DND-41 (cell line): Measurements from ENCODE around the gene CRYBG1.
"Not testable (repeated sequence)": the region's sequence is repeated elsewhere in the genome, so short reads cannot be mapped to it uniquely, and the experiment has no call there.

Experiments
- ATAC-seq: fragments of 200-7000 bp; cut with Tn5 transposase; 3 replicates; pipeline ENCODE4 v1.9.1; 2021; ENCODE audit warnings: low read depth; ENCODE audit not compliant: insufficient read depth
- DNase-seq: peaks from one replicate; pipeline ENCODE4 v3.0.0-alpha.2; 2020
- H2AFZ ChIP-seq: 2 replicates; pipeline ENCODE4 v1.6.0; 2012; ENCODE audit warnings: low read depth, low read length
- H3K27ac ChIP-seq: 2 replicates; pipeline ENCODE4 v1.5.1; 2012; ENCODE audit warnings: low read length, inconsistent platforms
- H3K27me3 ChIP-seq: fragments of 200-600 bp; sonication (generic); 2 replicates; pipeline ENCODE4 v1.6.0; 2012; ENCODE audit warnings: low read length, mild to moderate bottlenecking, inconsistent platforms; ENCODE audit not compliant: insufficient read depth, poor library complexity
- H3K36me3 ChIP-seq: 2 replicates; pipeline ENCODE4 v1.5.1; 2012; ENCODE audit warnings: low read length, inconsistent platforms; ENCODE audit not compliant: insufficient read depth
- H3K4me1 ChIP-seq: 2 replicates; pipeline ENCODE4 v1.5.1; 2012; ENCODE audit warnings: mild to moderate bottlenecking, low read length; ENCODE audit not compliant: insufficient read depth
- H3K4me2 ChIP-seq: 2 replicates; pipeline ENCODE4 v1.6.0; 2012; ENCODE audit warnings: mild to moderate bottlenecking, moderate library complexity, low read length, inconsistent platforms; ENCODE audit not compliant: insufficient read depth
- H3K4me3 ChIP-seq, 2 experiments: fragments of 200-600 bp in 1 of 2; shearing (Covaris generic) in 1 of 2; 2 replicates each; pipeline ENCODE4 v1.5.1; 2012 to 2016; ENCODE audit warnings: inconsistent platforms in 2 of 2, low read length in 2 of 2, mild to moderate bottlenecking in 2 of 2, low read depth in 1 of 2, moderate library complexity in 1 of 2
- H3K79me2 ChIP-seq: 2 replicates; pipeline ENCODE4 v1.6.0; 2012; ENCODE audit warnings: low read length, inconsistent platforms; ENCODE audit not compliant: insufficient read depth
- H3K9ac ChIP-seq: 2 replicates; pipeline ENCODE4 v1.6.0; 2012; ENCODE audit warnings: low read depth, mild to moderate bottlenecking, inconsistent platforms, low read length, moderate library complexity
- H3K9me3 ChIP-seq: 2 replicates; pipeline ENCODE4 v1.5.1; 2012; ENCODE audit warnings: low read length, moderate library complexity, mild to moderate bottlenecking, inconsistent platforms; ENCODE audit not compliant: insufficient read depth, severe bottlenecking
- H4K20me1 ChIP-seq: 2 replicates; pipeline ENCODE4 v1.6.0; 2012; ENCODE audit warnings: low read length; ENCODE audit not compliant: insufficient read depth
- CTCF ChIP-seq: IDR thresholded peaks from 2 replicates; pipeline ENCODE4 v1.5.1; 2012; ENCODE audit warnings: borderline replicate concordance, low read length, moderate library complexity, mild to moderate bottlenecking; ENCODE audit not compliant: poor library complexity, severe bottlenecking; ENCODE audit errors: extremely low read depth
- EZH2 ChIP-seq: IDR thresholded peaks from 3 replicates; pipeline ENCODE4 v1.6.1; 2012; ENCODE audit warnings: borderline replicate concordance, low read depth, mild to moderate bottlenecking, moderate library complexity, low read length, inconsistent platforms; ENCODE audit not compliant: severe bottlenecking

The CRYBG1 gene

GRCh38 chr6:106514583-106514885 lies 154.0 kb downstream of the CRYBG1 start:
- no peak for TF ChIP-seq CTCF
- no peak for TF ChIP-seq EZH2
- DNase-seq (no peak), ATAC-seq (no peak)
- no peaks in the 10 kb centered on the region for H3K9me3 ChIP-seq
- H4K20me1 ChIP-seq = no peaks in the 10 kb centered on the region
- peak overlapping the region in 1 of 2 experiments; percentile 59; a peak in 2 of 4 replicates for H3K4me3 ChIP-seq
- no peak overlapping the region for H2AFZ ChIP-seq
- peaks cover 93% of the 10 kb centered on the region for H3K4me1 ChIP-seq
- H3K27me3 ChIP-seq = peaks cover 4% of the 10 kb centered on the region
- peak overlapping the region; percentile 87 for H3K4me2 ChIP-seq
- H3K9ac ChIP-seq = peak overlapping the region; percentile 94
- peaks cover 70% of the 10 kb centered on the region for H3K79me2 ChIP-seq
- peak overlapping the region; percentile 93 for H3K27ac ChIP-seq
- no peaks in the 10 kb centered on the region; the same call in 1 of the 2 replicates for H3K36me3 ChIP-seq

- not testable (repeated sequence) for H3K36me3 ChIP-seq, ATAC-seq, H3K27me3 ChIP-seq, H3K9me3 ChIP-seq, H3K27ac ChIP-seq, H4K20me1 ChIP-seq, H2AFZ ChIP-seq, DNase-seq
- Histone ChIP-seq H3K9ac (peak overlapping the region; percentile 94), H3K4me1 (peaks cover 94% of the 10 kb centered on the region), H3K79me2 (peaks cover 71% of the 10 kb centered on the region), H3K4me3 (peak overlapping the region in 1 of 2 experiments; percentile 9; a peak in 1 of 4 replicates), H3K4me2 (peak overlapping the region; percentile 87)
These were observed 155.1 kb downstream of the CRYBG1 start for GRCh38 chr6:106515582-106515981.

DNA sequence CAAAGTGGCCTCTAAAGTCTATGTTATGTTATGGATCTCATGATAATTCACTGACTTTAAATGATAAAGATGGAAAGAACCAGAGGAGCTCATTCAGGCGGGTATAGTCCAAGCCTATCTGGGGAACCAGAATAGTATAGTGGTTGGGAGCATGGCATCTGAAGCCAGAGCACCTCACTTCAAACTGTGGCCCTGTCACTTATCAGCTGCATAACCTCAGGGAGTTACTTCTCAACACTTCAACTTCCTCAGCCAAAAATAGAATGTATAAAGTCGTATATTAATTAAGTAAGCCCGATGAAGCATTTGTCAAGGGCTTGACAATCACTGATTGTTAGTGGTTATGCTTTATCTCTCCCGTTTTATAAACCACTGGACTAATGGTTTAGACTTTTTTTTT lies 156.1 kb downstream of the CRYBG1 start:
- H3K27ac ChIP-seq = peak overlapping the region; percentile 59
- no peak overlapping the region for H3K4me3 ChIP-seq
- H3K36me3 ChIP-seq = no peaks in the 10 kb centered on the region; the same call in 1 of the 2 replicates
- no peaks in the 10 kb centered on the region for H3K9me3 ChIP-seq
- TF ChIP-seq CTCF = no peak
- TF ChIP-seq EZH2 = no peak
- peaks cover 77% of the 10 kb centered on the region for H3K79me2 ChIP-seq
- H2AFZ ChIP-seq = no peak overlapping the region
- H3K27me3 ChIP-seq = no peaks in the 10 kb centered on the region
- peak overlapping the region; percentile 41 for H3K4me2 ChIP-seq
- peak overlapping the region; percentile 17 for H3K9ac ChIP-seq
- peaks cover 94% of the 10 kb centered on the region for H3K4me1 ChIP-seq
- no peaks in the 10 kb centered on the region for H4K20me1 ChIP-seq
- DNase-seq = no peak
- no peak for ATAC-seq

- Histone ChIP-seq H3K4me2 (peak overlapping the region; percentile 80), H2AFZ (no peak overlapping the region), H3K4me1 (peaks cover 96% of the 10 kb centered on the region), H3K27ac (peak overlapping the region; percentile 59), H3K9ac (peak overlapping the region; percentile 10; the same call in 1 of the 2 replicates), H3K9me3 (no peaks in the 10 kb centered on the region), H3K36me3 (no peaks in the 10 kb centered on the region; the same call in none of the 2 replicates), H3K27me3 (no peaks in the 10 kb centered on the region), H3K79me2 (peaks cover 77% of the 10 kb centered on the region), H3K4me3 (0 out of 4 replicates have a peak overlapping the region, but pooled peaks of 1 of the 2 experiments have one; percentile 21), H4K20me1 (no peaks in the 10 kb centered on the region)
- no peak for TF ChIP-seq CTCF
- TF ChIP-seq EZH2 = no peak
- DNase-seq (no peak), ATAC-seq (no peak)
These were observed 157.2 kb downstream of the CRYBG1 start for GRCh38 chr6:106517706-106518105.
